Right ventricle myocardium superior (tissue), 1 donor: ENCODE results near the gene NCBP3. TPM values are rescaled to one million over a fixed set of nuclear protein-coding genes. Genes with fewer than 3 reads are reported as not detected.

Source experiments
- ATAC-seq: fragments of 200-7000 bp; cut with Tn5 transposase; one replicate; pipeline ENCODE4 v1.9.1; 2020; ENCODE audit warnings: mild to moderate bottlenecking; ENCODE audit not compliant: poor library complexity
- DNase-seq: peaks from one replicate; pipeline ENCODE4 v3.0.0-alpha.2; 2020
- intact Hi-C: fragments of 100-400 bp; cut with DNase I; formaldehyde crosslinking; loops from one replicate; pipeline ENCODE4 v1.11.2; 2022
- total RNA-seq: library from RNA; stranded (reverse); fragmentation: NEBNext Ultra II Directional; extraction: Animal tissue kit (Norgen Biotek cat#: 25700); gene quantifications from one replicate; pipeline ENCODE4 v1.2.1, GENCODE V29; 2021
- donor health status: DM: no; HTN: yes; CAD: no; lungs with severe emphysema.

The NCBP3 gene
- total RNA-seq, 1 donor from 2014 or later, result 13.8 TPM

DNA sequence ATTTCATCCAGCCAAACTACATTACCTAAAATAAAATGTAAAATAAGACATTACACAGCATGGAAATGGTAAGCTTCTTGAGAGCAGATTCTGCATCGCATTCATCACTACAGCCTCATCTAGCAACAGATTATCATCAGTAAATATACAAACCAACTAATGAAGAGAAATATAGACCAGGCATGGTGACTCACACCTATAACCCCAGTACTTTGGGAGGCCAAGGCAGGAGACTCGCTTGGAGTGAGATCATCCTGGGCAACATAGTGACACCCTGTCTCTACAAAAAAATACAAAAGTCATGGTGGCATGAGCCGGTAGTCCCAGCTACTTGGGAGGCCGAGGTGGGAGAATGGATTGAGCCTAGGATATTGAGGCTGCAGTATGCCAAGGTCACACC lies 19.9 kb downstream of the NCBP3 start:
- intact Hi-C loops, result no loop called here
- ATAC-seq, result no peak
- DNase-seq, result no peak

GRCh38 chr17:3821101-3821500 lies 24.9 kb downstream of the NCBP3 start:
- intact Hi-C loops, result no loop called here
- ATAC-seq, result no peak
- DNase-seq, result no peak

GRCh38 chr17:3818786-3819185 lies 27.3 kb downstream of the NCBP3 start:
- DNase-seq (no peak), ATAC-seq (no peak)
- intact Hi-C loops, result loop anchor here (10.0 kb wide), 1 partner anchor 196 kb away; no protein-coding TSS in a partner anchor

- no peak for ATAC-seq
- DNase-seq, result no peak
- intact Hi-C loops, result loop anchor here (10.0 kb wide), 1 partner anchor 197 kb away; no protein-coding TSS in a partner anchor
These were observed 28.0 kb downstream of the NCBP3 start for GRCh38 chr17:3817851-3818605.

DNA sequence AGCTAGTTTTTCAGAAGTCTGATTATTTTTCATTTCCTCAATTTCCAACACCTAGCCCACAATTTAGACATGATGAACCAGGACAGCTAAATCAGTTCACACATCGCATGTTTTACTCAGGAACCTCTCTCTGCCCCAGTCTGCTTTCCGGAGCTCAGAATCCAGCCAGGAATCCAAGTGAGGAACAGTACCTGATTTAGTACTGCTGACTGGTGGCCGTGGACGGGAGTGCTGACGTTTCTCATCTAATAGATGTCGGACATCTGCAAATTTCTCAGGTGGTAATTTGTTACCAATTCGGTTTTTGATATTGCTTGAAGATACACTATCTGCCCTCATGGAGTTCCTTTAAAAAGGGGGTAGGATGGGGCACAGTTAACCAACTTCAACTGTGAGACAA lies 30.1 kb downstream of the NCBP3 start:
- no peak for ATAC-seq
- no peak for DNase-seq
- intact Hi-C loops, result loop anchor here (10.0 kb wide), 1 partner anchor 199 kb away; no protein-coding TSS in a partner anchor

DNA sequence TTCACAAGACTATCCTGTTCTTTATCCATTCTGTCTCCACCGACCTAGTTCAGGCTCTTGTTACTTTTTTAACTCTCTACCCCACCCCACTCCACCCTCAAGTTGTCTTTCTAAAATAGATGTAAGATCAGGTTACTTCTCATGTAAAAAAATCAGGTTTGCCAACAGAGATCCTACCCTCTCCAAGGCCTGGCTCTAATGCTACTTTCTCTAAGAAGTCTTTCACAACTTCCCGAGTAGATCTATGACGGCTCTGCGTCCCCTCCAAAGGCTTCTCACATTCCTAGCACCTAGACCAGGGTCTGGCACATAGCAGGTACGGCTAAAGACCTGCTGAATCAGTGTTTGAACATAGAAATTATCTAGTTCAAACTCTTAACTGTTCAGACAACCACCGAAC lies 30.9 kb downstream of the NCBP3 start:
- intact Hi-C loops, result loop anchor here (10.0 kb wide), 1 partner anchor 200 kb away; no protein-coding TSS in a partner anchor
- DNase-seq (no peak), ATAC-seq (no peak)

- no peak for DNase-seq
- intact Hi-C loops, result loop anchor here (10.0 kb wide), 1 partner anchor 200 kb away; no protein-coding TSS in a partner anchor
- no peak for ATAC-seq
These were observed 31.7 kb downstream of the NCBP3 start for GRCh38 chr17:3814361-3814760.

DNA sequence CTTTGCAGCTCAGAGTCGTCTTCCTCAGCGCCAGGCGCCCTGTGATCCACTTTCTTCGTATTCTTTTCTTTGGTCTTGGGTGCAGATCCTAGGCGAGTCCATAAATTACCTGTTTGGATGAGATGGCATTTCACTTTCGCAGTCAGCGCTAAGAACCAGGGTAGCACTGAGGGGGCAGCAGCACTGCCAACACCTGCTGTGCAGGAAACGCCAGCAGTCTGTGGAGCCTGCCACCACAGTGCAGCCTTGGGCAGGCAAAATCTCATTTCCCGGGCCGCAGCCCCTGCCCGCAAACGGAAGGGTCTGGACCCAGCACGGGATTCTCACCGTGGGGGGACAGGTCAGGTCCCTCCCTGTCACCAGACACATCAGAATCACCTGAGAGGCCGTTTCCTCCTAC lies 32.9 kb downstream of the NCBP3 start:
- DNase-seq (no peak), ATAC-seq (no peak)
- intact Hi-C loops, result loop anchor here (10.0 kb wide), 1 partner anchor 202 kb away; no protein-coding TSS in a partner anchor

GRCh38 chr17:3812771-3813170 lies 33.3 kb downstream of the NCBP3 start:
- no peak for ATAC-seq
- intact Hi-C loops, result loop anchor here (10.0 kb wide), 1 partner anchor 202 kb away; no protein-coding TSS in a partner anchor
- DNase-seq, result no peak

DNA sequence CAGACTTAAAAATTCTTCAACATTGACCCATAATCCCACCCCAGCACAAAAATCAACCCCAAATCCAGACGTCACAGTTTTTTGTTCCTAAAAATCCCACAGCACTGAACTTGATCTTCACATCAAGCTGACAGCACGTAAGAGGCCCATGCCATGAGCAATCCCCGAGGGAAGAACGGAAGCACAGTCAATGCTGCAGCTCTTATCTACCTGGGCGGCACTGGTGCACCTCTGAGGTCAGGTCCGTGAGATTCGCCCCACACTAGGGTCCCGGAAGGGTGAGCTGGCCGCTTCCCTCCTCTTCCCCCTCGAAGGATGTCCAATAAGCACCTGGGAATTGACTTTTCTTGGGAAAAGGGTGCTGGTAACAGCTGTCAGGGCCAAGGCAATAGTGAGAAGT lies 33.8 kb downstream of the NCBP3 start:
- ATAC-seq (no peak), DNase-seq (no peak)
- intact Hi-C loops, result loop anchor here (10.0 kb wide), 1 partner anchor 203 kb away; no protein-coding TSS in a partner anchor

DNA sequence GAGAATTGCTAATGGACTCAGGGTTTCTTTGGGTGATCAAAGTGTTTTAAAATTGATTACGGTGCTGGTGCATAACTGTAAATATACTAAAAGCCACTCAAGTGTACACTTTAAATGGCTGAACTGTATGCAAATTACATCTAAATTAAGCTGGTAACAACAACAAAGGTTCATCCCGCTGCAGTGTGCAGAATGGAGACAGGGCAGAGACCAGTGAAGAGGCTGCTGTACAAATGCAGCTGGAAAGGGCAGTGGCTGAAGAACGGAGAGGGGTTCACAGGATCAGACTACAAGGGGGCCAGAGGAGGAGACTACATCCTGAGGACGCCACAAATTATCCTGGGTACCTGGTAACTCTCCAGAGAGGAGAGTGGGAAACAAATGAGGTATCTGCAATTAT lies 36.0 kb downstream of the NCBP3 start:
- intact Hi-C loops, result loop anchor here (10.0 kb wide), 1 partner anchor 205 kb away; no protein-coding TSS in a partner anchor
- DNase-seq (no peak), ATAC-seq (no peak)

GRCh38 chr17:3809135-3809534 lies 36.9 kb downstream of the NCBP3 start:
- no peak for DNase-seq
- ATAC-seq, result no peak

DNA sequence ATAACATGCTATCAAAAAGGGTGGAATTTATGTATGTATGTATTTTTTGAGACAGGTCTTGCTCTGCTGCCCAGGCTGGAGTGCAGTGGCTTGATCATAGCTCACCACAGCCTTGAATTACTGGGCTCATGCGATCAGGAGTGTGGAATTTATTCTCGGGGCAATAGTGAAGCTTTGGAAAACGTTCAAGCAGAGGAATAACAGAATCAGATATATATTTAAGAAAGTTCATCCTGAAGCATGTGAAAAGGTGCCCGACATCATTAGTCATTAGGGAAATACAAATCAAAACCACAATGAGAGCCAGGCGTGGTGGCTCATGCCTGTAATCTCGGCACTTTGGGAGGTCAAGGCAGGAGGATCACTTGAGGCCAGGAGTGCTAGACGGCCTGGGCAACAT lies 37.3 kb downstream of the NCBP3 start:
- DNase-seq (no peak), ATAC-seq (no peak)
- intact Hi-C loops, result no loop called here

More at GRCh38 chr17:3809135-3809534, 36.9 kb downstream of the NCBP3 start:
- intact Hi-C loops, result no loop called here

GRCh38 chr17:3805581-3805980 lies 40.5 kb downstream of the NCBP3 start:
- intact Hi-C loops, result no loop called here
- no peak for DNase-seq
- ATAC-seq, result no peak

- no peak for ATAC-seq
- intact Hi-C loops, result no loop called here
- DNase-seq, result no peak
These were observed 41.5 kb downstream of the NCBP3 start for GRCh38 chr17:3804503-3804931.

DNA sequence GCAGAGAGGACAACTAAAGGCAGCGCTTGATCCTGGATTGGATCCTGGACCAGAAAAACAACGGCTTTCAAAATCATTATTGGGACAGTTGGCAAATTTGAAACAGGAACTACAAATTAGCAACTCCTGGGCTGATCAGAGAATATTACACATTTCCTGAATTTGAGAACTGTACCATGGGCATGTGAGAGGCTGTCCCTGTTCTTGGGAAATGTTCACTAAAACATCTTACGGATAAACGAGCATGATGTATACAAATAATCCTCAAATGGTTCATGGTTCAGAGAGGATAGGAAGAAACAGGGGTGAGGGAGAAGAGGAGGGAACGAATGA lies 42.8 kb downstream of the NCBP3 start:
- ATAC-seq (no peak), DNase-seq (no peak)
- intact Hi-C loops, result no loop called here

GRCh38 chr17:3802461-3803307 lies 43.4 kb downstream of the NCBP3 start:
- peak; percentile 54 for ATAC-seq
- intact Hi-C loops, result no loop called here
- no peak for DNase-seq

GRCh38 chr17:3801792-3802191 lies 44.3 kb downstream of the NCBP3 start:
- intact Hi-C loops, result no loop called here
- DNase-seq (no peak), ATAC-seq (no peak)

DNA sequence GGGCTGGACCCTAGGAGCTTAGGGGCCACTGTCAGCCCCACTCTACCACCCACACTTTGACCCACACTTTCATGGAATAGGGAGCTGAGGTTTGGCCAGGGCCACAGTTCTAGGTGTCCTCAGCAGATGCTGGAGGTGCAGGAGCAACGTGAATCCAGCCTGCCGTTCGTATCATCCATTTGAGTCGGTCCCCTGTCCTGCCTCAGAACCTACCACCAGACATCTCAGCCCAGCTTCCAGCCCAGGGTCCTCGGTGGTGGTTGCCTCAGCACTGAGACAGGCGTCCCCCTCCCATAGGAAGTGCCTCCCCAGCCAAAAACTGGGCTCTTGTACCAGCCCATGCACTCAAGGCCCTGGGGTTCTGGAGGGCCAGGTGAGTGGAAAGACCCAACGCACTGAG lies 44.7 kb downstream of the NCBP3 start:
- intact Hi-C loops, result no loop called here
- no peak for ATAC-seq
- no peak for DNase-seq
